ENCODE data around the gene EFCAB6.

EFCAB6 gene

DNA sequence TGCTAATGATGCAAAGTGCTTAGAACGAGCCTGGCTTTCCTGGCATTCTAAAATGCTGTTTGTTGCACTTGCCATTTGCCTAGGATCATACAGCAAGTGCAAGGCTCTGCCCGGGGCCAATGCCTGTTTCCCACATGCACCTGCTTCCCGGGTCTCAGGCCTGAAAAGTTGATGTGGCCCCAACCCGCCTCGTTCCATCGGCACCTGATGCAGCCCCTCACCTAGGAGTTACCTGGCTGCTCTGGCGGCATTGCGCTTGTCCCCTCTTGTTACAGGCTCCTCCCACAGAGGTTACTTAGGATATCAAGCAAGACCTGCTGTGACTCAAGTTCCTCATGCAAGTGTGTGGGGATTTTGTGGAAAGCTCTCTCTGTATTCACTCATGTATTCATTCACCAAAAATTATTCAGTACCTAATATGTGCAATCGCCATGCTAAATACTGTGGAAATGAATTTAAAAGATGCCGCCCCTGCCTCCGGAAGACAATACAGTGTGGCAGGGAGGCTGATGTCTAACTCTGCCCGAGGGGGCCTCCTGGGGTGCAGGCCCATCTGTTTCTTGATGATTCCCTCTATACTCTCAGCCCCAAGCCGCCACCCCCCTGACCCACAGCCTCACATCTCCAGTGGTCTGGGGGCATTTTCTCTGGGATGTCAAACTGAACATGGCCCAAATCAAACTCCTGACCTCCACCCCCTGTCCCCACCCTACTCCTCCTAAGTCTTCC, 184.5 kb downstream of the EFCAB6 start:
- H3K4me1 Mint-ChIP-seq: peaks cover 10% of the 10 kb centered on the region
- H3K27ac Mint-ChIP-seq: no peak overlapping the region
- H3K9me3 Mint-ChIP-seq: no peaks in the 10 kb centered on the region
- TF ChIP-seq, protein P1, sequence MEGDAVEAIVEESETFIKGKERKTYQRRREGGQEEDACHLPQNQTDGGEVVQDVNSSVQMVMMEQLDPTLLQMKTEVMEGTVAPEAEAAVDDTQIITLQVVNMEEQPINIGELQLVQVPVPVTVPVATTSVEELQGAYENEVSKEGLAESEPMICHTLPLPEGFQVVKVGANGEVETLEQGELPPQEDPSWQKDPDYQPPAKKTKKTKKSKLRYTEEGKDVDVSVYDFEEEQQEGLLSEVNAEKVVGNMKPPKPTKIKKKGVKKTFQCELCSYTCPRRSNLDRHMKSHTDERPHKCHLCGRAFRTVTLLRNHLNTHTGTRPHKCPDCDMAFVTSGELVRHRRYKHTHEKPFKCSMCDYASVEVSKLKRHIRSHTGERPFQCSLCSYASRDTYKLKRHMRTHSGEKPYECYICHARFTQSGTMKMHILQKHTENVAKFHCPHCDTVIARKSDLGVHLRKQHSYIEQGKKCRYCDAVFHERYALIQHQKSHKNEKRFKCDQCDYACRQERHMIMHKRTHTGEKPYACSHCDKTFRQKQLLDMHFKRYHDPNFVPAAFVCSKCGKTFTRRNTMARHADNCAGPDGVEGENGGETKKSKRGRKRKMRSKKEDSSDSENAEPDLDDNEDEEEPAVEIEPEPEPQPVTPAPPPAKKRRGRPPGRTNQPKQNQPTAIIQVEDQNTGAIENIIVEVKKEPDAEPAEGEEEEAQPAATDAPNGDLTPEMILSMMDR (IDR thresholded peaks at IDR 0.05): no peak
- no peaks in the 10 kb centered on the region for H3K36me3 Mint-ChIP-seq (ENCODE audit: low read depth)
- DNase-seq: no peak
- no peak overlapping the region for H3K4me3 Mint-ChIP-seq
- H3K27me3 Mint-ChIP-seq (ENCODE audit: low read depth, poor library complexity): peaks cover 5% of the 10 kb centered on the region

DNA sequence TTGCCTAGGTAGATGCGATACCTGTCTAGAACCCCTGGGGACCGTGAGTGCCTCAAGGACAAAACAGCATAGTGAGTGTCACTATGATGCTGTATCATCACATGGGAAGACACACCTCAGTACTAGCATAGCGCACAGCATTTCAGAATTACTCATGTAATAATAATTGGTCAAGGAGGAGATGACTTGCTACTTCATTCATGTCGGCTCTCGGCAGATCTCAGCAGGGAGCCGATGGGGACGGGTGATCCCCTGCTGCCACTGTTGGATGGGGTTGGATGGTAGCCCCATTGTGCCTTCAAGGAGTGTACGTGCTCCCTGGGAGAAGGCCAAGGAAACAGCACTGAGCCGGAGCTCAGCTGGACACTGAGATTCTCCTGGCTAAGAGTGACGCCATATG, 186.9 kb downstream of the EFCAB6 start:
- Mint-ChIP-seq H3K27ac (no peak overlapping the region), H3K4me3 (no peak overlapping the region), H3K27me3 (ENCODE audit: low read depth, poor library complexity) (peaks cover 6% of the 10 kb centered on the region), H3K9me3 (peaks cover 7% of the 10 kb centered on the region), H3K4me1 (peaks cover 10% of the 10 kb centered on the region), H3K36me3 (ENCODE audit: low read depth) (no peaks in the 10 kb centered on the region)
- no peak for DNase-seq
- TF ChIP-seq, protein P1 (IDR thresholded peaks at IDR 0.05): no peak

DNA sequence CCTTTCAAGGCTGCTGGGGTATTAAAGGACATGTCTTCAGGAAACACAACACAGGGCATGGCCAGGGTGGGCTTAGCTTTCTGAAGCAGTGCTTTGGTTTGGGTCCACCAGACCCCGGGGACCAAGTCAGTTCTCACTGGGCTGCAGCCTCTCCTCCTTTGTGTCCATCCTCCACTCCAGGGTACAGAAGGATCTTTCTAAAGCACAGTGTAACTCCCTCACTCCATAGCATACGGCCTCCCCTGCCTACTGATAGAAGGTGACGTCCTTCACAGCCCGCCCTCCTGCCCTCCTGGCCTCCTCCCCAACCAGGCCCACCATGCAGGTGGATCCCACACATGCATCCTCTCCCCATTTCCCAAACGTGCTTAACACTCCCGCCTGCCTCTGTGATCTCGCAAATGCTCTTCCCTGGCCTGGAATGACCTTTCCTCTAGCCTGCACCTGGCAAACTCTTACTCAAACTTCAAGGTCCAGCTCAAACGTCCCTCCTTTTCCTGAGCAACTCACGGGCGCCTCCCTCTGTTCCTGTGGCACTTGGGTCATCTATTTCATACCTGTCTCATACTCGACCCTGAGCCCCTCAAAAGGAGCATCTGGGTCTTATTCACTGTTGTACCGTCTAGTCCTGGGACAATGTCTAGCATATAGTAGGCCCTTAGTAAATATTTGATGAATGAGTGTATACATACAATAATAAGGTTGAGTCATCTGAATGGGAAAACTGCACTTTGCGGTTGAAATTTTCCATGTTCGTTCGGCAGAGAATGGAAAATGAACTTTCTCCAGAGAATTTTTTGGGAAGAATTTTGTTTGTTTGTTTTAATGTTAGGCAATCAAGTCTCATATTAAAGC, 187.7 kb downstream of the EFCAB6 start:
- TF ChIP-seq, protein P1 (IDR thresholded peaks at IDR 0.05): no peak
- Mint-ChIP-seq H3K9me3 (peaks cover 12% of the 10 kb centered on the region), H3K27ac (no peak overlapping the region), H3K4me3 (no peak overlapping the region), H3K27me3 (ENCODE audit: low read depth, poor library complexity) (peaks cover 11% of the 10 kb centered on the region), H3K4me1 (peaks cover 10% of the 10 kb centered on the region), H3K36me3 (ENCODE audit: low read depth) (peaks cover 3% of the 10 kb centered on the region)
- no peak for DNase-seq

DNA sequence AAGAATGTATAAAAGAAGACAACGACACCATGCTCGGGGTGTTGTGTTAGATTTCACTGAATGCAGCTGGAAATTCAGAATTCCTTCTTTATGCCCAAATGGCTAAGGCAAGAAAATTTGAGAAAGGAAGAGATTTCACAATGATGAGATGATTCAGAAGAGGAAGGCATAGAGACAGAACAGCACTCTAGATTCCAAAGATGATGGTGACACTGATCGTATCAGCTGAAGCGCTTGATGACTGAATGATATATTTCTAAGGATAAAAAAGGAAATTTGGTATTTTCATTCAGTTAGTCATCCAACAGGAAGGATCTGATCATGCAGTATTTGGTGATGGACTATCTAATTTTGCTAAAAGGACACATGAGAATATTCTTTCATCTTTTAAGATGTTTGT, 189.2 kb downstream of the EFCAB6 start:
- H3K27ac Mint-ChIP-seq: no peak overlapping the region
- H3K4me3 Mint-ChIP-seq: no peak overlapping the region
- peaks cover 7% of the 10 kb centered on the region for H3K27me3 Mint-ChIP-seq (ENCODE audit: low read depth, poor library complexity)
- peaks cover 20% of the 10 kb centered on the region for H3K9me3 Mint-ChIP-seq
- no peak for DNase-seq
- peaks cover under 1% of the 10 kb centered on the region for H3K4me1 Mint-ChIP-seq
- TF ChIP-seq, protein P1 (IDR thresholded peaks at IDR 0.05): no peak
- peaks cover 6% of the 10 kb centered on the region for H3K36me3 Mint-ChIP-seq (ENCODE audit: low read depth)

DNA sequence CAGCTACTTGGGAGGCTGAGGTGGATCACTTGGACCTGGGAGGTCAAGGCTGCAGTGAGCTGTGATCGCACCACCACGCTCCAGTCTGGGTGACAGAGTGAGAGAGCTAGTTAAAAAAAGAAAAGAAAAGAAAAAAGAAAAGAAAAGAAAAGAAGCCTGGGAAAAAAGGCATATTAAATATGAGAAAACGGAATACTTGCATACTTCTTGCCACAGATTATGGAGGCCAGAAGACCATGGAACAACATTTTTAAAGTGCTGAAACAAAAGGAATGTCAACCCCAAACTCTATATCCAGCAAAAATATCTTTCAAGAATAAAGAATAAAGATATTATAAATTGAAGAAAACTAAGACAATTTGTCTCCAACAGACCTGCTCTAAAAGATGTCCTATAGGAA, 191.9 kb downstream of the EFCAB6 start:
- Mint-ChIP-seq H3K4me3 (no peak overlapping the region), H3K4me1 (no peaks in the 10 kb centered on the region)

More for the DNA sequence above, 191.9 kb downstream of the EFCAB6 start:
- Mint-ChIP-seq H3K9me3 (peaks cover 20% of the 10 kb centered on the region), H3K36me3 (ENCODE audit: low read depth) (peaks cover 6% of the 10 kb centered on the region), H3K27ac (no peak overlapping the region), H3K27me3 (ENCODE audit: low read depth, poor library complexity) (peaks cover 7% of the 10 kb centered on the region)
- DNase-seq: no peak
- TF ChIP-seq, protein P1 (IDR thresholded peaks at IDR 0.05): no peak

Data from nephron progenitor cell (in vitro differentiated cells).